ENCODE results near the gene GRIFIN. TPM values are rescaled to one million over a fixed set of nuclear protein-coding genes. Genes with fewer than 3 reads are reported as not detected.

GRIFIN gene, protein sequence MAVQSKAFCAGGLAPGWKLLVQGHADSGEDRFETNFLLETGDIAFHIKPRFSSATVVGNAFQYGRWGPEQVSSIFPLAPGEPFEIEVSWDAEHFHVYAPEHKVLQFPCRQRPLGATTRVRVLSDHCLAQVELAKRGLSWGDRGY
- total RNA-seq = not detected

DNA sequence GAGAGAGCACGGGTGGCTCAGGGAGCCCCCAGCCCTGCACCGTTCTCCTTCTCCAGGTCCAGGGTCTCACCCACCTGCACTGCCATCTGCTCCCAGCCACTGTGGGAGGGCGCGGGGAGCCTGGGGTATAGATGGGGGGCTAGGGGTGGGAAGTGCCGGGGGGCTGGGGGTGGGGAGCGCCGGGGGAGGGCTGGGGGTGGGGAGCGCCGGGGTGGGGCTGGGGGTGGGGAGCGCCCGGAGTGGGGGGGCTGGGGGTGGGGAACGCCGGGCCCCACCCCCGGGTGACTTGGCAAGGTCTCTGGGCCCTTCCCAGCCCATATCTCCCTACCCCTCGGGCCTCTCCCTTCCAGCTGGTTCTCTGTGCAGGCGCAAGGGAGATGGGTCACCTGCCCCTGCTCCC is at the start of gene GRIFIN:
GRIFIN (minus strand) TSS at position 101 of the 400 bp plus-strand sequence; CDS start at position 86, 15 bp downstream.
- Mint-ChIP-seq H3K36me3 (ENCODE audit: low read depth) (no peaks in the 10 kb centered on the region), H3K27ac (peak within 1 kb of the TSS; percentile 67), H3K4me3 (no peak within 1 kb of the TSS), H3K4me1 (ENCODE audit: low read depth) (peaks cover 21% of the 10 kb centered on the region), H3K9me3 (ENCODE audit: insufficient read depth) (no peaks in the 10 kb centered on the region), H3K27me3 (ENCODE audit: low read depth) (peaks cover 3% of the 10 kb centered on the region)
- POLR2A ChIA-PET = no interaction called here
- DNase-seq (no peak), ATAC-seq (no peak)
- CTCF ChIA-PET = no interaction called here

GRCh38 chr7:2524808-2525657 is 48.8 kb upstream of the GRIFIN start:
- DNase-seq (no peak), ATAC-seq (no peak)
- ChIA-PET POLR2A (interaction anchor here (1.1 kb wide), 1 partner anchor 185 kb away, joined by 4 read pairs; no protein-coding TSS in a partner anchor), CTCF (no interaction called here)
- peak overlapping the region; percentile 98 for H3K4me3 Mint-ChIP-seq
- H3K9me3 Mint-ChIP-seq (ENCODE audit: insufficient read depth) = no peaks in the 10 kb centered on the region
- H3K4me1 Mint-ChIP-seq (ENCODE audit: low read depth) = peaks cover 55% of the 10 kb centered on the region
- H3K27me3 Mint-ChIP-seq (ENCODE audit: low read depth) = no peaks in the 10 kb centered on the region
- peaks cover 63% of the 10 kb centered on the region for H3K36me3 Mint-ChIP-seq (ENCODE audit: low read depth)
- H3K27ac Mint-ChIP-seq = no peak overlapping the region

GRCh38 chr7:2523941-2524807 is 48.0 kb upstream of the GRIFIN start:
- no peak for DNase-seq
- Mint-ChIP-seq H3K27ac (no peak overlapping the region), H3K36me3 (ENCODE audit: low read depth) (peaks cover 61% of the 10 kb centered on the region), H3K27me3 (ENCODE audit: low read depth) (no peaks in the 10 kb centered on the region), H3K9me3 (ENCODE audit: insufficient read depth) (no peaks in the 10 kb centered on the region), H3K4me1 (ENCODE audit: low read depth) (peaks cover 48% of the 10 kb centered on the region), H3K4me3 (peak overlapping the region; percentile 98)
- POLR2A ChIA-PET = no interaction called here
- CTCF ChIA-PET = interaction anchor here (1.2 kb wide), 1 partner anchor 56 kb away, joined by 3 read pairs; no protein-coding TSS in a partner anchor
- ATAC-seq = no peak

- no peak for ATAC-seq
- Mint-ChIP-seq H3K4me1 (ENCODE audit: low read depth) (peaks cover 45% of the 10 kb centered on the region), H3K27ac (peak overlapping the region; percentile 93), H3K4me3 (peak overlapping the region; percentile 98), H3K9me3 (ENCODE audit: insufficient read depth) (no peaks in the 10 kb centered on the region), H3K27me3 (ENCODE audit: low read depth) (no peaks in the 10 kb centered on the region), H3K36me3 (ENCODE audit: low read depth) (peaks cover 56% of the 10 kb centered on the region)
- no peak for DNase-seq
- ChIA-PET POLR2A (interaction anchor here (0.6 to 5.1 kb wide), 5 partner anchors 14 to 589 kb away, joined by 3 to 57 read pairs (median 3); no protein-coding TSS in a partner anchor), CTCF (interaction anchor here (1.2 to 1.8 kb wide), 3 partner anchors 12 to 117 kb away, joined by 3 to 7 read pairs (median 3); no protein-coding TSS in a partner anchor)
Measured at GRCh38 chr7:2523461-2523936, 47.3 kb upstream of the GRIFIN start.

- H3K36me3 Mint-ChIP-seq (ENCODE audit: low read depth) = peaks cover 51% of the 10 kb centered on the region
- H3K4me1 Mint-ChIP-seq (ENCODE audit: low read depth) = peaks cover 45% of the 10 kb centered on the region
- ChIA-PET POLR2A (interaction anchor here (0.6 to 5.1 kb wide), 6 partner anchors 13 to 589 kb away, joined by 3 to 57 read pairs (median 3); no protein-coding TSS in a partner anchor), CTCF (interaction anchor here (1.2 to 1.8 kb wide), 5 partner anchors 12 to 188 kb away, joined by 3 to 7 read pairs (median 3); no protein-coding TSS in a partner anchor)
- H3K4me3 Mint-ChIP-seq = peak overlapping the region; percentile 98
- DNase-seq = peak; percentile 69
- peak; percentile 9 for ATAC-seq
- no peaks in the 10 kb centered on the region for H3K9me3 Mint-ChIP-seq (ENCODE audit: insufficient read depth)
- H3K27me3 Mint-ChIP-seq (ENCODE audit: low read depth) = no peaks in the 10 kb centered on the region
- peak overlapping the region; percentile 93 for H3K27ac Mint-ChIP-seq
Measured at GRCh38 chr7:2522780-2523433, 46.7 kb upstream of the GRIFIN start.

GRCh38 chr7:2521952-2522591 is 45.9 kb upstream of the GRIFIN start:
- ChIA-PET POLR2A (interaction anchor here (1.0 to 5.1 kb wide), 4 partner anchors 8 to 131 kb away, joined by 3 to 57 read pairs (median 8); no protein-coding TSS in a partner anchor), CTCF (interaction anchor here (0.6 to 1.8 kb wide), 5 partner anchors 11 to 189 kb away, joined by 3 to 7 read pairs (median 3); no protein-coding TSS in a partner anchor)
- DNase-seq (peak; percentile 89), ATAC-seq (peak; percentile 31)
- no peaks in the 10 kb centered on the region for H3K27me3 Mint-ChIP-seq (ENCODE audit: low read depth)
- peak overlapping the region; percentile 93 for H3K27ac Mint-ChIP-seq
- H3K36me3 Mint-ChIP-seq (ENCODE audit: low read depth) = peaks cover 43% of the 10 kb centered on the region
- H3K4me1 Mint-ChIP-seq (ENCODE audit: low read depth) = peaks cover 45% of the 10 kb centered on the region
- H3K4me3 Mint-ChIP-seq = peak overlapping the region; percentile 98
- no peaks in the 10 kb centered on the region for H3K9me3 Mint-ChIP-seq (ENCODE audit: insufficient read depth)

- ATAC-seq (peak; percentile 0), DNase-seq (peak; percentile 57)
- peak overlapping the region; percentile 93 for H3K27ac Mint-ChIP-seq
- no peaks in the 10 kb centered on the region for H3K27me3 Mint-ChIP-seq (ENCODE audit: low read depth)
- no peaks in the 10 kb centered on the region for H3K9me3 Mint-ChIP-seq (ENCODE audit: insufficient read depth)
- CTCF ChIA-PET = interaction anchor here (1.2 to 1.8 kb wide), 3 partner anchors 12 to 115 kb away, joined by 3 read pairs; no protein-coding TSS in a partner anchor
- peak overlapping the region; percentile 98 for H3K4me3 Mint-ChIP-seq
- H3K4me1 Mint-ChIP-seq (ENCODE audit: low read depth) = peaks cover 37% of the 10 kb centered on the region
- peaks cover 38% of the 10 kb centered on the region for H3K36me3 Mint-ChIP-seq (ENCODE audit: low read depth)
- POLR2A ChIA-PET = interaction anchor here (1.0 to 5.1 kb wide), 3 partner anchors 9 to 116 kb away, joined by 4 to 57 read pairs (median 13); no protein-coding TSS in a partner anchor
Measured at GRCh38 chr7:2521341-2521745, 45.1 kb upstream of the GRIFIN start.

GRCh38 chr7:2520761-2521290 is 44.6 kb upstream of the GRIFIN start:
- Mint-ChIP-seq H3K4me1 (ENCODE audit: low read depth) (peaks cover 32% of the 10 kb centered on the region), H3K4me3 (peak overlapping the region; percentile 98), H3K36me3 (ENCODE audit: low read depth) (peaks cover 33% of the 10 kb centered on the region), H3K9me3 (ENCODE audit: insufficient read depth) (no peaks in the 10 kb centered on the region), H3K27me3 (ENCODE audit: low read depth) (no peaks in the 10 kb centered on the region), H3K27ac (peak overlapping the region; percentile 87)
- ATAC-seq = no peak
- ChIA-PET POLR2A (interaction anchor here (0.8 to 5.1 kb wide), 5 partner anchors 8 to 167 kb away, joined by 4 to 57 read pairs (median 5); partner anchors contain the start of gene BRAT1), CTCF (interaction anchor here (0.6 to 1.3 kb wide), 2 partner anchors 46 to 108 kb away, joined by 3 to 4 read pairs; no protein-coding TSS in a partner anchor)
- no peak for DNase-seq

DNA sequence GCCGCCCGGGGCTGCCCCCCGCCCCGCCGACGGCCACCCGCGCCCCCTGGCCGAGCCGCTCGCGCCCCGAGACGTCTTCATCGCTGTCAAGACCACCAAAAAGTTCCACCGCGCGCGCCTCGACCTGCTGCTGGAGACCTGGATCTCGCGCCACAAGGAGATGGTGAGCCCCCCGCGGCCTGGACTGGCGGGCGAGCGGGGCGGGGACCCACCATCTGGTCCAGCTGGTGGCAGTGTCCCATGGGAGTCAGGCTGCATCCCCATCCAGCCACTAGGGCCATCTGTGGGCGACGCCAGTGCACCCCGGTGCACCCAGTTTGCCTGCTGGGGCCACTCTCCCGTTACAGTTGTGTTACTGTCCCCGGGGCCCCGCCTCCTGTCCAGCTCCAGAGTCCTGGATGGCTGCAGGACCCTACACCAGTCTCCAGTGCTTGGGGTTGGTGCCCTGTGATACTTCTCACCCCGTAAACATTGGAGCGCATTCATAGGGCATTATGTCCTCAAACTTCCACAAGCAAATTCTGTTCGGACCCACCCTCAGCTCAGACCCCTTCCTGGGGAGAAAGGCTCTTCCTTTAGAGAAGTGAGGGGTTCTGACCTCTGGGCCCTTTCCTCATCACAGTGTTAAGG is 44.0 kb upstream of the GRIFIN start:
- ATAC-seq = no peak
- H3K36me3 Mint-ChIP-seq (ENCODE audit: low read depth) = peaks cover 29% of the 10 kb centered on the region
- H3K4me1 Mint-ChIP-seq (ENCODE audit: low read depth) = peaks cover 30% of the 10 kb centered on the region
- H3K4me3 Mint-ChIP-seq = peak overlapping the region; percentile 98
- ChIA-PET CTCF (interaction anchor here (0.6 to 1.3 kb wide), 2 partner anchors 47 to 108 kb away, joined by 3 to 4 read pairs; no protein-coding TSS in a partner anchor), POLR2A (interaction anchor here (0.8 to 5.1 kb wide), 5 partner anchors 8 to 166 kb away, joined by 4 to 57 read pairs (median 5); partner anchors contain the start of gene BRAT1)
- peak overlapping the region; percentile 87 for H3K27ac Mint-ChIP-seq
- DNase-seq = peak; percentile 50
- no peaks in the 10 kb centered on the region for H3K27me3 Mint-ChIP-seq (ENCODE audit: low read depth)
- no peaks in the 10 kb centered on the region for H3K9me3 Mint-ChIP-seq (ENCODE audit: insufficient read depth)
